ENCODE results near the gene AUTS2.

- TF ChIP-seq CTCF (IDR thresholded peaks at IDR 0.05; ENCODE audit: low read depth, low read length, missing input control) (no peak), TAF1 (conservative IDR thresholded peaks at IDR 0.05) (no peak)
Measured at GRCh38 chr7:70738151-70738885, 1140.0 kb downstream of the AUTS2 start.
